ENCODE data around the gene PLA2G4E.

Gene PLA2G4E

DNA sequence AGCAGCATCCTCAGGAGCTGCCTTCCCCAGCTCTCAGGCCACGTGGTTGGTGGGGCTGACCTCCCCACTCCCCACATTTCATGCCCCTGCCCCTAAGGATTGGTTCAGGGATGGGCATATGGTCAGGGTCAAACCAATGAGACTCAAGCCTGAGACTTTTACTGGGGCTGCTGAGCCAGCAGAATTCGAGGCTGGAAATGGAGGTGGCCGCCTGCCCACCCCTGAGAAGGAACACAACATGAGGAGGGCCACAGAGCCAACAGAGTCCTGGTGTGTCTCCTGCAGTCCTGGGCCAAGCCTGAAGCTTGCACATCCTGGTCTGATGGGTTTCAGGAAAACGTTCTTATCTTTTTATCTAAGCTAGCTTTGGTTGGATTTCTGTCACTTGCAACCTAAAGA lies 54.4 kb downstream of the PLA2G4E start:
- Histone ChIP-seq H3K27me3 (ENCODE audit: control insufficient read depth, insufficient read depth, low read length) (no peaks in the 10 kb centered on the region), H3K27ac (ENCODE audit: low read length) (no peak overlapping the region), H3K36me3 (ENCODE audit: control insufficient read depth, insufficient read depth, low read length) (no peaks in the 10 kb centered on the region; the same call in 1 of the 2 replicates), H3K4me1 (ENCODE audit: control insufficient read depth, insufficient read depth, low read length) (no peaks in the 10 kb centered on the region; the same call in none of the 2 replicates), H3K4me3 (ENCODE audit: low read length) (no peak overlapping the region), H3K9me3 (ENCODE audit: control insufficient read depth, insufficient read depth, low read length) (no peaks in the 10 kb centered on the region)
- no CpG with 5 or more reads among the region's 4 CpGs for WGBS (ENCODE audit: insufficient coverage, insufficient read length)
- no peak for DNase-seq (ENCODE audit: low read depth, low spot score)

DNA sequence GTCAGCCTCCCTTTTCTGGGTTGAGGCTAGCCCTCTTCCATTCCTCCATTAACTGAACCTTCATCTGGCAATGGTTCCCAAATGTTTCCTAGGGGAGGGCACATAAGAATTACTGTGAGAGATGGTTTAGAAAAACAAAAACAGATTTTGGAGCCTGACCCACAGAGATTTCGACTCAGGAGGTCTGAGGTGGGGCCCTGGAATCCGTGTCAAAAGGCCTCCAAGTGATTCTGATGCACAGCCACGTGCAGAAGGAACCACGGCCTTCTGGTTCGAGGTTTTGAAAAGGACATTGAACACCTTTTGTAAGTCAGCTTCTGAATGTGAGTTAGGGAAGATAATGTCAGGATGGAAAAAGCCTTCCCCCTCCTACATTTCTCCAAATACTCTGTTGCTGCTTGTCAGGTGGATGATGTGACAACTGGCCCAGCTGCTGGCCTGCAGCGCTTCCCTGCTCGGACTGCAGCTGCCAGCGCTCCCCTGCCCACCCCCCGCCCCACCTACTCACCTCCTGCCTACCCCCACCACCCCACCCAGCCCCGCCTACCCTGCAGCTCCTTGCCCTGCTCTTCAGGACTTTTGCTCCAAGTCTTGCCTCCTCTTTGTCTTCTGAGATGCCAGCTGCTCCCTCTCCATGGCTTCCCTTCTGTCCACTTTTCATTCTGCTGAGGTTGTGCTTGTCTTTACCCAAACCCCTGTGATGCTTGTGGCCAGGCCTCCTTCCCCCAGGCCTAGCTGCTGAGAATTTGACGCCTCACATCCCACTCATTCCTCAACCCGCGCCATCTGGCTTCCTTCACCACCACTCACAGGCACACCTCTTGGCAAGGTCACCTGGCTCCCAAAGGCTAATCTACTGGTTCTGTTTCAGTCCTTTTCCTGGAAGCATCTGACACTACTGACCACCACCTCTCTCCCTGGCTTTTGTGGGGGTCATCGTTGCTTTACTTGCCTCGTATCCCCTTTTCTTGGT lies 55.1 kb downstream of the PLA2G4E start:
- Histone ChIP-seq H3K36me3 (ENCODE audit: control insufficient read depth, insufficient read depth, low read length) (no peaks in the 10 kb centered on the region; the same call in 1 of the 2 replicates), H3K4me3 (ENCODE audit: low read length) (no peak overlapping the region), H3K27ac (ENCODE audit: low read length) (no peak overlapping the region), H3K4me1 (ENCODE audit: control insufficient read depth, insufficient read depth, low read length) (no peaks in the 10 kb centered on the region; the same call in none of the 2 replicates), H3K27me3 (ENCODE audit: control insufficient read depth, insufficient read depth, low read length) (no peaks in the 10 kb centered on the region), H3K9me3 (ENCODE audit: control insufficient read depth, insufficient read depth, low read length) (no peaks in the 10 kb centered on the region)
- DNase-seq (ENCODE audit: low read depth, low spot score) = no peak
- no CpG with 5 or more reads among the region's 15 CpGs for WGBS (ENCODE audit: insufficient coverage, insufficient read length)

DNA sequence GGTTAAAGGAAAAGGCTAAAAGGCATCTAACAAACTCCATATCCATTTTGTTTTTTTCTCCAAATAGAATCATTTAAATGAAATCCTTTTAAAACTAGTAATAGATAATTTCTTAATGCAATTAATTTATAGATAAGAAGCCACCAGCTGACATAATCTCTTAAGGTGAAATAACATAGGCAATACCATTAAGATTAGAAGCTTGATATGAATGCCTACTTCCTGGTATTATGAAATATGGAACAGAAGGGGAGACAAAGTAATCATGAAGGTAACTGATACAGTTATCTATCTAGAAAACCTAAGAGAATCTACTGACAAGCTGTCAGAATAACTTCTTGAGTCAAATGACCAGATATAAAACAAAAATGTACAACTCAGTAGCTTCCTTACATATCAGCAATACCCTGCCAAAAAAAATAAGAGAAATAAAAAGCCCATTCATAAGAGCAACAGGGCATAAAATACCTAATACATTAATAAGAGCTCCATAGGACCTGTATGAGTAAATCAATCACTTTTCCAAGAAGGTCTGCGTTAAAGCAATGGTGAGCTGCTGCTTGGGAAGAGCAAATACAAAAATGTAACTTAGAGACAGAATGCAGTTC lies 59.1 kb downstream of the PLA2G4E start:
- WGBS (ENCODE audit: insufficient coverage, insufficient read length) = no CpG with 5 or more reads among the region's 1 CpG
- Histone ChIP-seq H3K36me3 (ENCODE audit: control insufficient read depth, insufficient read depth, low read length) (no peaks in the 10 kb centered on the region; the same call in 1 of the 2 replicates), H3K27ac (ENCODE audit: low read length) (no peak overlapping the region), H3K4me1 (ENCODE audit: control insufficient read depth, insufficient read depth, low read length) (no peaks in the 10 kb centered on the region; the same call in 1 of the 2 replicates), H3K9me3 (ENCODE audit: control insufficient read depth, insufficient read depth, low read length) (no peaks in the 10 kb centered on the region), H3K27me3 (ENCODE audit: control insufficient read depth, insufficient read depth, low read length) (no peaks in the 10 kb centered on the region), H3K4me3 (ENCODE audit: low read length) (no peak overlapping the region)
- DNase-seq (ENCODE audit: low read depth, low spot score) = no peak

DNA sequence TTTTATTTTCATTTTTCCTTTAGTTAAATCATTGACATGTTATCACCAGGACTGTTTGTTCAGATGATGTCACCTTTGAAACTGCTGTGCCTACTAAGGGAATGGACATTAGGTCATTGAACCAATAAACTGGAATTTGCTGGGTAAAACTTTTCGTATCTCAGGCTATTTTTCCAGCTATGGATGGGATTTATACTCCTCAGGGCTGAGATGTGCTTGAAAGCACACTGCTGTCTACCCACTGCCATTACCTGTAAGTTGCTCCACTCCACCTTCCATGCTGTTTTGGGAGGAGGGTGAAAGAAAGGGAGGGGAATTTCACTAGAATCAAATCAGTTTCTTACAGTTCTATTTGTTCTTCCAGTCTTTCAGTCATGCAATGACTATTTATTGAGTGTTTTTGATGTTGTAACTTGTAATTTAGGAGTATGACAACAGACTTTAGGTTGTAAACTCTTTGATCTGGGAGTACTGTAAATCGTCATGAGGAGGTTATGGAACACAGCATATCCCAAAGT lies 59.8 kb downstream of the PLA2G4E start:
- H3K27me3 ChIP-seq (ENCODE audit: control insufficient read depth, insufficient read depth, low read length) = no peaks in the 10 kb centered on the region
- H3K9me3 ChIP-seq (ENCODE audit: control insufficient read depth, insufficient read depth, low read length) = no peaks in the 10 kb centered on the region
- no CpG with 5 or more reads among the region's 2 CpGs for WGBS (ENCODE audit: insufficient coverage, insufficient read length)
- DNase-seq (ENCODE audit: low read depth, low spot score) = no peak
- H3K4me1 ChIP-seq (ENCODE audit: control insufficient read depth, insufficient read depth, low read length) = no peaks in the 10 kb centered on the region; the same call in 1 of the 2 replicates
- H3K27ac ChIP-seq (ENCODE audit: low read length) = no peak overlapping the region
- H3K36me3 ChIP-seq (ENCODE audit: control insufficient read depth, insufficient read depth, low read length) = no peaks in the 10 kb centered on the region; the same call in 1 of the 2 replicates
- H3K4me3 ChIP-seq (ENCODE audit: low read length) = no peak overlapping the region

DNA sequence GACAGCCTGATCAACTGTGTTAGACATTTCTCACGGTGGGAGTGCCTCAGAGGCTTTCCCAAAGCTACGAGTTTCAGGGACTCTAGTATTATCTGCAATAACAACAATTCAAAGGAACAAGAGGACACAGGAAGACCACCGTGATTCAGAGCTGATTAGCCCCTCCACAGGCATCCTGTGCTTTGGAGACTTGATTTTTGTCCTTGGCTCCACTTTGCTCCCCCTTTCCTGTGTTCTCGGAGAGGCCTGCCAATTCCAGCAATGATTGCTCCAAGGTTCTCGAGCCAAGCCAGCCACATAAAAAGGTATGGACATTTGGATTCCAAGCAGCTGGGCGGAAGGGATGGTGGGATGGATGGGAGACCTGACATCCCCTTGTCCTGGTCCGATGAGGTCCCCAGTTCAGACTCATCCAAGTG lies 62.8 kb downstream of the PLA2G4E start:
- no peaks in the 10 kb centered on the region for H3K27me3 ChIP-seq (ENCODE audit: control insufficient read depth, insufficient read depth, low read length)
- DNase-seq (ENCODE audit: low read depth, low spot score) = no peak
- H3K4me3 ChIP-seq (ENCODE audit: low read length) = no peak overlapping the region
- H3K36me3 ChIP-seq (ENCODE audit: control insufficient read depth, insufficient read depth, low read length) = no peaks in the 10 kb centered on the region
- H3K9me3 ChIP-seq (ENCODE audit: control insufficient read depth, insufficient read depth, low read length) = no peaks in the 10 kb centered on the region
- no CpG with 5 or more reads among the region's 7 CpGs for WGBS (ENCODE audit: insufficient coverage, insufficient read length)
- H3K27ac ChIP-seq (ENCODE audit: low read length) = no peak overlapping the region
- H3K4me1 ChIP-seq (ENCODE audit: control insufficient read depth, insufficient read depth, low read length) = no peaks in the 10 kb centered on the region

DNA sequence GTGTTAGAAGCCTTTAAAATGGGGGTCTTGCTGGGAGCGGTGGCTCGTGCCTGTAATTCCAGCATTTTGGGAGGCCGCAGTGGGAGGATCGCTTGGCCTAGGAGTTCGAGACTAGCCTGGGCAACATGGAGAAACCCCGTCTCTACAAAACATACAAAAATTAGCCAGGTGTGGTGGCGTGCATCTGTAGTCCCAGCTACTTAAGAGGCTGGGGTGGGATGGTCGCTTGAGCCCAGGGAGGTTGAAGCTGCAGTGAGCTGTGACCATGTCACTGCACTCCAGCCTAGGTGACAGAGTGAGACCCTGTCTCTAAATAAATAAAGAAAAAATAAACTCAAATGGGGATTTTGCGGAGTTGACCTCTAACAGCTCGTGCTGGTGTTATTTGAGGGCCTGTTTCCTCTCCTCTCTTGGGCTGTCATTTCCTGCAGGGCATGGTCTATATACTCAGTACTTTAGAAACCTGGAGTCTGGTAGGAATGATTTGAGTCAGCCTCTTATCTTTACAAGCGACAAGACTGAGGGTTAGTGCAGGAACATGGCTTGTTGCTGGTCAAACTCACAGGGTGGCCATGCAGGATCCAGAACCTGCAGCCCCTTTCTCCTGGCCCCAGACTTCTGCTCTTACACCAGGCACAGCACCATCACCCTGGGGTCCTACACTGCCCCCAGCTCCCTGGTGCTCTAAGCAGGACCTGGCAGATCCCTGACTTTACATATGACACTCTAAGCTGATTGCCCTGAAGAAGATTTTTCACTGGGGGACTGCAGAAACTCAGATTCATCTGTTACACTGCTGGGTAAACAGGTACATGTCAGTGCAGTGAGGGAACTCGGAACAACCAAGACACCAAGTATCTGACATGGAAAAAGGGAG lies 63.6 kb downstream of the PLA2G4E start:
- Histone ChIP-seq H3K27me3 (ENCODE audit: control insufficient read depth, insufficient read depth, low read length) (no peaks in the 10 kb centered on the region), H3K36me3 (ENCODE audit: control insufficient read depth, insufficient read depth, low read length) (peaks cover 2% of the 10 kb centered on the region; the same call in 1 of the 2 replicates), H3K27ac (ENCODE audit: low read length) (no peak overlapping the region), H3K4me3 (ENCODE audit: low read length) (no peak overlapping the region), H3K9me3 (ENCODE audit: control insufficient read depth, insufficient read depth, low read length) (no peaks in the 10 kb centered on the region), H3K4me1 (ENCODE audit: control insufficient read depth, insufficient read depth, low read length) (no peaks in the 10 kb centered on the region)
- WGBS (ENCODE audit: insufficient coverage, insufficient read length) = no CpG with 5 or more reads among the region's 12 CpGs
- no peak for DNase-seq (ENCODE audit: low read depth, low spot score)

DNA sequence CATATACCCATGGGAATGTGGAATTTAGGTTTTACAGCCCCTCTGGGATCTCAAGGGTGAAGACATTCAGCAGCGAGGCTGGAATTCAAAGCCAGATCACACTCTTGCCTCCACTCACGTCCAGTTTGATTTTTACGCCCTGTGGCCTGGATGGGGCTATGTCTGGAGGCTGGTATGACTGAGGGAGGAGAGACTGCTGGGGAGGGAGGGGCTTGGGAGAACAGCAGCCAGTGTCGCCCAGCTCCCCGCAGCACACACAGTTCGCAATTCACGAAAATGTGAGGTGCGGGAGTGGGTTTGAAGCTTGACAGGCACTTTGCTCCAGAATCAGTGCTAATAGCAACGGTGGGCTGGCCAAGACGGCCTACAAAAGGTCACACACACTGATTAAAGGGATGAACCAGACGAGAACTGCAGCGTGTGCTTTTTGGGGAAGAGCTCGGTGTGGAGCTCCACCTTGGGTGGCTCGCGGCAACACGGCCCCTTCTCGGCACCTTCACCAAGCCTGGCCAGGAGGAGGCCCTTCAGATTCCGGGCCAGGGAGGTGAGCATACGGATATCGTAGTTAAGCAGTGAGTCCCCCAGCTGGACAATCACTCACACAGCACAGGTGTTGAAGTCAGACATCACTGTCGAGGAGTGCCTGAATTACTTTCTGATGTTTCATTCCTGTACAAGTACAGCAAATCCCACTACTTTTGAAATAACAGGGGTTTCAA lies 64.9 kb downstream of the PLA2G4E start:
- no peak overlapping the region for H3K4me3 ChIP-seq (ENCODE audit: low read length)
- no CpG with 5 or more reads among the region's 21 CpGs for WGBS (ENCODE audit: insufficient coverage, insufficient read length)
- H3K27me3 ChIP-seq (ENCODE audit: control insufficient read depth, insufficient read depth, low read length) = no peaks in the 10 kb centered on the region
- no peak overlapping the region for H3K27ac ChIP-seq (ENCODE audit: low read length)
- no peaks in the 10 kb centered on the region for H3K9me3 ChIP-seq (ENCODE audit: control insufficient read depth, insufficient read depth, low read length)
- DNase-seq (ENCODE audit: low read depth, low spot score) = no peak
- no peaks in the 10 kb centered on the region for H3K4me1 ChIP-seq (ENCODE audit: control insufficient read depth, insufficient read depth, low read length)
- H3K36me3 ChIP-seq (ENCODE audit: control insufficient read depth, insufficient read depth, low read length) = peaks cover 3% of the 10 kb centered on the region; the same call in 1 of the 2 replicates

DNA sequence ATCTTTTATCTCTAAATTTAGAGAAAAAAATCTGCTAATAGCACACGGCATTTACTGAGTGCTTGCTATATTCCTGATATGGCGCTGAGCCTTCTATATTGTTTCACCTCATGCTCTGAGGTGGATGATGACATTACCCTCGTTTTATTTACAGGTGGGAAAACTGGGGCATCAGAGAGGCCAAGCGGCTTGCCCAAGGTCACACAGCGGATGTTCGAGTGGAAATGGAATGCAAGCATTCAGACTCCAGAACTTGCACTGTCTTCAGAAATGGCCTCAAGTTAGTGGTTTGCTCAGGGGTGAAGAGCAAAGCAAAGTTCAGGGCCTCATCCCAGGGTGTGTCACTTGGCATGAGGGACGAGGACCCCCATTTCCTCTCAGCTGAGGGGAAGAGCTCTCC lies 65.7 kb downstream of the PLA2G4E start:
- no peak for DNase-seq (ENCODE audit: low read depth, low spot score)
- H3K27ac ChIP-seq (ENCODE audit: low read length) = no peak overlapping the region
- no peaks in the 10 kb centered on the region for H3K9me3 ChIP-seq (ENCODE audit: control insufficient read depth, insufficient read depth, low read length)
- H3K4me1 ChIP-seq (ENCODE audit: control insufficient read depth, insufficient read depth, low read length) = no peaks in the 10 kb centered on the region
- H3K27me3 ChIP-seq (ENCODE audit: control insufficient read depth, insufficient read depth, low read length) = no peaks in the 10 kb centered on the region
- peaks cover 3% of the 10 kb centered on the region; the same call in 1 of the 2 replicates for H3K36me3 ChIP-seq (ENCODE audit: control insufficient read depth, insufficient read depth, low read length)
- H3K4me3 ChIP-seq (ENCODE audit: low read length) = no peak overlapping the region
- no CpG with 5 or more reads among the region's 7 CpGs for WGBS (ENCODE audit: insufficient coverage, insufficient read length)

DNA sequence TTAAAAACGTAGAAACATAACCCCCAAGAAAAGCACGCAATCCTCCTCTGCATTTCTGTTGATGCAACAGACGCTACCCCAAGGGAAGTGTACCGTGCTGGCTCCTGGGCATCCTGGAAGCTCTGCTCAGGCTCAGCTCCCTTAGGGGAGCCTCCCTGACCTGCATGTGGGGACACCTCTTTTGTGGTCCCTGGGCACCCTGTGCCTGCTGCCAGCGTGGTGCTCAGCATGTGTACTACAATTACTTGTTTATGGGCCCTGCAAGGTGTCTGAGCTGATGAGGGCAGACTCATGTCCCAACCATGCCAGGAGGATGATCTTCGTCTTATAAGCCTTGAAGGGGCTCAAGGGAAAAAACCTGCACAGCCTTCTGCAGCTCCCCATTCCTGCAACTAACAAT lies 66.8 kb downstream of the PLA2G4E start:
- no peak for DNase-seq (ENCODE audit: low read depth, low spot score)
- Histone ChIP-seq H3K27ac (ENCODE audit: low read length) (no peak overlapping the region), H3K9me3 (ENCODE audit: control insufficient read depth, insufficient read depth, low read length) (no peaks in the 10 kb centered on the region), H3K27me3 (ENCODE audit: control insufficient read depth, insufficient read depth, low read length) (no peaks in the 10 kb centered on the region), H3K4me3 (ENCODE audit: low read length) (no peak overlapping the region), H3K4me1 (ENCODE audit: control insufficient read depth, insufficient read depth, low read length) (no peaks in the 10 kb centered on the region), H3K36me3 (ENCODE audit: control insufficient read depth, insufficient read depth, low read length) (peaks cover 3% of the 10 kb centered on the region; the same call in 1 of the 2 replicates)
- no CpG with 5 or more reads among the region's 6 CpGs for WGBS (ENCODE audit: insufficient coverage, insufficient read length)
